HL-60/S4 treated with phorbol 12-myristate 13-acetate at 8.2 ng/mL for 4 days and 3 days (cell line): Measurements from ENCODE around the gene IDH3G.

Experiments used
- in situ Hi-C: fragments of 300-500 bp; cut with MboI; formaldehyde crosslinking; loops from 2 replicates; pipeline ENCODE4 v1.15.0; 2022; ENCODE audit warnings: low sequenced_read_pairs

Gene IDH3G

DNA sequence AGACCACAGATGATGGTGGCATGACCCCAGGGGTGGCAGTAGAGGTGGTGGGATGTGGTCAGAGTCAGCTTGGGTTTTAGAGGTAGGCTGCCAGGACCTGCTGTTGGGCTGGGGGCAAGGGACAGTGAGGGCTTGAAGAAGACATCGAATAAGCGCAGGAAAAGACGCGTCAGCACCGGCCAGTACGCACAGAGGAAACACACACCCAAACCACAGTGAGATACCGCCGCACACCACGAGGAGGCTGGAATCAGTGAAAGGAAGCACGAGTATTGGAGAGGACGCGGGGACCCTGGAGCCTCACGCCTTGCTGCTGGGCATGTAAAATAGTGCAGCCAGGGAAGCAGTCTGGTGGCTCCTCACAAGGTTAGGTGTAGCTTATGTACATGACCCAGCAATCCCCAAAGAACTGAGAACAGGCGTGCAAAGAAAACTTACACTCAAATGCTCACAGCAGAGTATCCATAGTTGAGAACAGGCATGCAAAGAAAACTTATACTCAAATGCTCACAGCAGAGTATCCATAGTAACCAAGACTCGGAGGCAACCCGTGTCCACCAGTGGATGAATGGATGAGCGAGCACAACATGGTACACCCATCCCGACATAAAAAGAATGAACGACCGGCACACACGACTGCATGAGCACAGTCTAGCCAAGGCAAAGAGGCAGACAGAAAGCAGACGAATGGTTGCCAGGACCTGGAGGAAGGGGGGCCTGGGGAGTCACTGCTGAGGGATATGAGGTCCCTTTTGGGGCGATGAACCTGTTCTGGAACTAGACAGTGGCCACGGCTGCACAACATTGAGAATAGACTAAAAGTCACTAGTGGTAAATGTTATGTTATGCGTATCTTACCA lies 22.9 kb upstream of the IDH3G start:
- in situ Hi-C loops = no loop called here

DNA sequence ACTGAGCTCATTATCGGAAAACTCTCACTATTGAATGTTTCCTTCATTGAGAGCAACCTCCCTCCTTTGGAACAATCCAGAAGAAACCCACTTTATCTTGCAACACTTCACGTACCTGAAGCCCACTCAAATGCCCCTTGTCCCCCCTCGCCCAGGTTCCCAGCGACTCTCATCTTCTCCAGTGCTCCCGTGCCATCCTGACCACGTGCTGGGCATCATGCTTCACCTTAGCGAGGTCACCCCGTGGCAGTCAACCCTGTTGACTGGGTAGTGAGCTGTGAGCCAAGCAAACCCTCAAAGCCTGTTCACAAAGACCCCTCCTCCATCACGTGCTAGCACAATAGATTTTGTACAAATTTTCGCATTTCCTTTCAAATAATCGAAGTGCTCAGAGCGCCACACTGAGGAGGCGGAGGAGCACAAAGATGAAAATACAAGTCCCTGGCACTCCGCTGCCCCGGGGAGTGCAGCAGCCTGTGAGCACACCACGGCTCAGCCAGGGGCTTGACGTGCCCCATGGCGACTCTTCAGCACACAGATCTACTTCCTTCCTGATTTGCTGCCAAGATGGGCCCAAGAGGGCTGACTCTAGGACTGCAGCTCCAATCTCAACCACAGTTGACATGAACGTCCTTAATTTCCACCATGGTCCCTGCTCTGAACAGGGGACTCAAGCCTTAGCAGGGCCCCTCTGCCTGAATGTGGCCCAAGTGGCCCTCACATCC lies 20.6 kb upstream of the IDH3G start:
- in situ Hi-C loops = no loop called here

- in situ Hi-C loops = no loop called here
Observed at GRCh38 chrX:153813161-153813560, 19.0 kb upstream of the IDH3G start.

DNA sequence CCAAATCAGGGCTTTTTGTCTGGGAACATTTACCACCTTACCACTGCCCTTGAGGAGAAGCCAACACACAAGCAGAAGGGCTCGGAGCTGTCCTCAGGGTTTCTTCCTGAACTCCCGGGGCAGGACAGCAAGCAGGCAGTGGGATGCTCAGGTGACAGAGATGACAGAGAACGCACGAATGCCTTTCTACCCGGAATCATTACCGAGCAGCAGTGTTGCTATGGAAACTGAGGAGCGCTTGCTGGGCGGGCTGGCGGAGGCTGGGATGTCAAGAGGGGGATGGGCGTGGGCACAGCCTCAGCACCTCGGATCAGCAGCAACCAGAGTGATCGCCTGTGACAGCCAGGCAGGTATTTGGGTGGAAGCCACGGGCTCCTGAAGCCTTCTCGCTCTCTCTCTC lies 18.0 kb upstream of the IDH3G start:
- in situ Hi-C loops = no loop called here

DNA sequence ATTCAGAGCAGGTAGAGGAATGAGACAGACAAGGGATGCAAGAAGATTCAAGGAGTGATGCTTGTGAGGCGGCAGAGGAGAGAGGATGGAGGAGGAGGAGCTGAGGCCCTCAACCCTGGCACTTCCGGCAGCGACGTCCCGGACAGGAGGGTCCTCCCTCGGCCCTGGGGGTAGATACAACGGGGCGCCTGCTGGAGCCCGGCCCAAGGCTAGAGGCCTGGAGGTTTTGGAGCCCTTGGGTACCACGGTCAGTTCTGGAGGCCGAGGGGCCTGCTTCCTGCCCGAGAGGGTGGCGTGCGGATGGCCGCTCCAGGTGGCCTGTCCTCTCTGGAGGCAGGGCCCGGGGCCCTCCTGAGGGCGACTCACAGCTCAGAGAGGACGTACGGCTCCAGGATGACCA lies 13.8 kb upstream of the IDH3G start:
- in situ Hi-C loops = no loop called here

- in situ Hi-C loops = no loop called here
Observed at GRCh38 chrX:153806999-153807575, 12.9 kb upstream of the IDH3G start.

- in situ Hi-C loops = no loop called here
Observed at GRCh38 chrX:153805436-153805835, 11.3 kb upstream of the IDH3G start.

- in situ Hi-C loops = no loop called here
Observed at GRCh38 chrX:153804621-153805020, 10.4 kb upstream of the IDH3G start.

DNA sequence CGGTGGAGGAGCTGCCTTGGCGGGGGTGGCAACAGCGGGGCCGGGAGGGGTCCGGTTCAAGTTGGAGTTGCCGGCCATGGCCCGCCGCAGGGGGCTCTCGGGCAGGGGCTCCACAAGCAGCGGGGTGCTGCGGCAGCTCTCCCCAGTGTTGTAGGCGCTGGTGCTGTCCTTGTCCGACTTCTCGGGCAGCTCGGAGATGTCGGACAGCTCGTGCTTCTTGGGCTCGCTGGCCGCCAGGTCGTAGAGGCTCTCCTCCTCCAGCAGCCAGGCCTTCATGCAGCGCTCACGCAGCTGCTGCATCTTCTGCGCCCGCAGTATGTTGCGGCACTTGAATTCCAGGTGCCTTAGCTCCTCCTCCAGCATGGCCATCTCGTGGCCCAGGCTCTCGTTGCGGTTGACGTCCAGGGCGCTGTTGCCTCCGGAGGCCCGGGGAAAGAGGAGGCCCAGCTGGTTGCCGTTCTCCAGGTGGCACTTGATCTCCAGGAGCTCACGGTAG lies 10.0 kb upstream of the IDH3G start:
- in situ Hi-C loops = no loop called here

DNA sequence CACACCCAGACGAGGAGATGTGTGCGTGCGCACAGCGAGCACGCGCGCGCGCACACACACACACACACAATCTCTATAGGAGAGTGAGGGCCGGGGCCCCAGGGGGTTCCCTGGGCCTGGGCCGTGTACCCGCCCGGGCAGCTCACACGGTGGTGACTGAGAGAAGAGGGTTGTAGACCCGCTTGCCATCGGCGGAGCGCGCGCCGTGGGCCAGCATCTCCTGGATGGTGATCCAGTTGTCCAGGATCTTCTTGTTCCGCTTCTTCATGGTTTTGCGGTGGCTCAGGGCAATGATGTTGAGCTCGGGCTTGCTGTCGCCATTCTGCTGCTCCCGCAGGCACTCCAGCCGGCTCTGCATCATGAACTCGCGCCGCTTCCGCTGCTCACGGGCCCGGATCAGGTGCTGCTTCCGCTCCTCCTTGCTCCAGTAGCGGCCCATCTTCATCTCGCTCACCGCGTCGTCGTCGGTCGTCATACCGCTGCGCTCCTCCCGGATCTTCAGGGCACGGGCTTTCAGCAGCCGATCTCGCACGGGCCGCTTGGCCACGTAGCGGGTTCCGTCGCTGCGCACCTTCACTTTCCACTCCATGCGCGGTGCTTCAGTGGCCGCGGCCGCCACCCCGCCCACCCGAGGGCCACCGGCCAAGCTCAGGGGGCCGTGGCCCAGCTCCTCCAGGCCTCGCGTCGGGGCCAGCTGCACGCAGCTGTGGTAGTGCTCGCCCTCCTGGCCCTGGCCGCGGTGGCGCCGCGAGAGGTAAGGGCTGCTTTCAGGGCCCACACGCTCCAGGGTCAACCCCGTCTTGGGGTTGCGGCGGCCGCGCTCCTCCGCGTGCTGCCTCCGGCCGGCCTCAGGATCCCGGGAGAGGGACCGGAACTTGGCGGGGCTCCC lies 9.3 kb upstream of the IDH3G start:
- in situ Hi-C loops = no loop called here

DNA sequence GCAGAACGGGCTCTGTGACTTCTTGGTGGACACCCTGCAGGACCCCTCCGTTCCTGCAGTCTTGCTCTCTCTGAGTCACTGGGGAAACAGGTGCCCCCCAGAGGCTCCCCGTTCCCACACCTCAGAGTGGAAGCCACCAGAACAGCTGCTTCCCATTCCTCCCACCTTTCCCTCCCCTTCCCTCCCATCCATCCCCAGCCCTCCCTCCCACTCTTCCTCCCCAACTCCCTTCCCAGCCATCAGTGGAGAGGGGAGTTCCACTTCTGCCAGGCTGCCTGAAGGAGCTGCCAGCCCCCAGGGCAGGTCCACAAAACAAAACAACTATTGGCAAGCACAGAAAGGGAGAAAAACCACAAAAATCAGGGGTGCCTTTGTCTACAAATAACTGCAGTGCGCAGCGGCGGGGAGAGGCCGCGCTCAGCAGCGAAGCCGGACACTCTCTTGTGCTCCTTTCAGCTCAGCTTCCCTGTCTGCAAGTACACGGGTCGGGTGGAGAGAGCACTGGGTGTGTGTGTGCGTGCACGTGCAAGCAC lies 8.4 kb upstream of the IDH3G start:
- in situ Hi-C loops = no loop called here

DNA sequence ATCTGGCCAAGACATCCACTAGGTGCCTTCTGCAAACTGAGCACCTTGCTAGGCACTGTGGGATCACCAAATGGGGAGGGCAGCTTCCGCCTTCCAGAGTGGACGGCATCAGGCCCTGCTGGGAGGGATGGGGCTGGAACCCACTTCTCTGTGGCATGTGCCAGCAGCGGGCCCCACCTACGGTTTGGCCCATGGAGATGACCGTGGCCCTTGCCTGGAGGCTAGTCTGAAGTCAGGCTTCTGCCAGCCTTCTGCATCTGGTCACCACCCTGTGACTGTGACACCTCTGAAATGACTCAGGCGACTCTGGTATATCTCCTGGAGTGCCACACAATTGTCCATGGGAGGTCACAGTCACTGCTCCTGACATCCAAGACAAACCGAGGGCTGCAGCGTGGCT lies 7.5 kb upstream of the IDH3G start:
- in situ Hi-C loops = no loop called here

DNA sequence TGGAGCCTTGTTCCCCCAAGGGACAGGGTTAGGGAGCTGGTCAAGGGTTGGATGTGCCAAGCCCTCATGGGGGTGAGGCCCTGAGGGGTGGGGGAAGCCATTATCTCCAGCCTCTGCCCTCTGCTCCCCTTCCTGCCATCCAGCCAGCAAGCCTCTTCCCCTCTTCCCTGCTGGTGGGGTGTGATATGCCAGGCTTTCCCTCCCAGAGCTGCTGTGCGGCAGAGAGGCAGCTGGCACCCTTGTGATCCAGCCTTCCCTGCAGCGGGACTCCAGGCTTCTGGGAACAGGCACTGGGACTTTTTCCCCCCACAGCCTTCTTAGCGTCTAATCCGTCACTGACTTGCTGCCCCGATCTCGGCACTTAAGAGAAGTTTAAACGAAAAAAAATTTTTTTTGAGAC lies 6.6 kb upstream of the IDH3G start:
- in situ Hi-C loops = no loop called here

DNA sequence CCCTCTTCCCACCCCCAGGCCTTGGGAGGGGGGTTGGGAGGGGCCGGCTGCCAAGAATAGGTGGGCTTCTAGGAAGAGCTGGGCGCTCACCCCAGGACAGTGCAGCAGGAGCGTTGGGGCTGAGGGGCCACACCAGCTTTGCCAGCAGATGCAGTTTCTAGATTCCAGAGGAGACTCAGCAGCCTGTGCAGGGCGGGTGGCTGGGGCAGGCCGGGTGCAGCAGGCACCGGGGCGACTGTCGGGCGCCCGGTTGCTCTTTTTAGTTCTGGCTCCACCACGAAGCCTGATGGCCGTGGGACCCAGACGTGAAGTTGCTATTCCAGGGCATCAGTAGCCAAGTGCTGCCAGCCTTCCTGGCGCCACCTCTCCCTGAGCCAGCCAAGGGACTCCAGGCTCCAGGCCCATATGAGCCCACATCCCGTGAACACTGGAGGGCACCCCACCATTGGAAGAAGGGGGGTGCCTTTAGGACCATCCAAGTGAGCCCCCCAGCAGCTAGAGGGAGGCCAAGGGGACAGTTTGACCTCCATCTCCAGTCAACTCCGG lies 6.1 kb upstream of the IDH3G start:
- in situ Hi-C loops = no loop called here

GRCh38 chrX:153799326-153799725 lies 5.2 kb upstream of the IDH3G start:
- in situ Hi-C loops = no loop called here

GRCh38 chrX:153797415-153798015 lies 3.3 kb upstream of the IDH3G start:
- in situ Hi-C loops = no loop called here

GRCh38 chrX:153794897-153795816 lies 982 bp upstream of the IDH3G start:
- in situ Hi-C loops = no loop called here

DNA sequence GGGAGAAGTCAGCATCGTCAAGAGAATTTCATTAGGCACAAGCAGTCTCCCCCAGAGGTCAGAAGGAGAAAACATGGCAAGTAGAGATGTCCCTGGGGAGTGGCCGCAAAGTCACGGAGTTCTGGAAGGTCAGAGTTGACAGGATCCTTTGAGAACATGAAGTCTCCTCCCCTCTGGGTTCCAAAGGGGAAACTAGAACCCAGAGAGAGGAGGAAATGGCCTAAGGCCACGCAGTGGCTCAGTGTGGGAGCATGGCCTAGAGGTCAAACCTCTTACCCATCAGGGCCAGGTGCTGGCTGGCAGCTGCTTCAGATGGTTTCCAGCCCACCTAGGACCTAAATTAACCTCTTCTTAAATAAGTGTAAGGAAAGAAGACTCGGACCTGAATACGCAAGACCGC lies 884 bp downstream of the IDH3G start:
- in situ Hi-C loops = no loop called here

DNA sequence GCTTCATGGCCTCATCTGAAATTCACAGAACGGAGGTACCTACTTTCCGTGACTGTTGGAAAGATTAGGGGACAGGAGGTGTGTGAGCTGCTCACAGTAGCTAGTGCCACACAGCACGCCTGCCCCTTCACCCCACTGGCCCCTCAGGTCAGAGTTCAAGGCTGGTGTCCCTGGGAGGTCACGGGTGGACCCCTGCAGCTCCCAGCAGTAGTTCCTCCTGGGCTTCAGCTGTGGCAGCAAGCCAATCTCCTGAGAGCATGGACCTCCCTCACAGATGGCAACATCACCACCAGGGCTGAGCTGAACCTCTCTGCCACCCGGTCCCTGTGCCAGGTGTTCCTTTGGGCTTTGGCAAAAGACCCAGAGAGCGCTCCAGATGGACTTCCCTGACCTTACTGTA lies 1.8 kb downstream of the IDH3G start:
- in situ Hi-C loops = no loop called here
